Esophagus squamous epithelium (tissue), 4 donors: ENCODE results near the gene CELSR3.

Source experiments
- CTCF ChIP-seq, 6 experiments: fragments of 450-650 bp in 4 of 6; fragments of 200-600 bp in 2 of 6; sonication (generic) in 2 of 6; IDR thresholded peaks; one replicate each; pipeline ENCODE4 v1.5.1; 2016 to 2019; ENCODE audit warnings: antibody characterized with exemption in 6 of 6, mild to moderate bottlenecking in 4 of 6, moderate library complexity in 4 of 6
- POLR2A ChIP-seq, 4 donors: fragments of 450-650 bp; IDR thresholded peaks; one replicate each; pipeline ENCODE4 v1.6.1; 2017; ENCODE audit warnings: antibody characterized with exemption in 4 of 4, mild to moderate bottlenecking in 4 of 4, moderate library complexity in 3 of 4

GRCh38 chr3:48639944-48640606 is 22.6 kb downstream of the CELSR3 start:
- no peak for TF ChIP-seq CTCF (IDR thresholded peaks at IDR 0.05)
- TF ChIP-seq POLR2A (IDR thresholded peaks at IDR 0.05), result no peak
